GM12864 (cell line): ENCODE measurements around the gene PSEN2.
"Not testable (repeated sequence)": the region's sequence is repeated elsewhere in the genome, so short reads cannot be mapped to it uniquely, and the experiment has no call there.

Experiments
- DNase-seq: peaks from one replicate; pipeline ENCODE4 v3.0.0-alpha.2; 2011; ENCODE audit warnings: low read depth
- H3K4me3 ChIP-seq: 2 replicates; pipeline ENCODE4 v1.5.1; 2011; ENCODE audit warnings: mild to moderate bottlenecking, low read depth, low read length, control low read depth
- TF ChIP-seq, protein P1 (sequence below): IDR thresholded peaks from 2 replicates; pipeline ENCODE4 v1.5.1; 2011; ENCODE audit warnings: low read depth, mild to moderate bottlenecking, moderate library complexity, low read length, control low read depth, inconsistent platforms; ENCODE audit errors: missing control alignments

PSEN2 gene

DNA sequence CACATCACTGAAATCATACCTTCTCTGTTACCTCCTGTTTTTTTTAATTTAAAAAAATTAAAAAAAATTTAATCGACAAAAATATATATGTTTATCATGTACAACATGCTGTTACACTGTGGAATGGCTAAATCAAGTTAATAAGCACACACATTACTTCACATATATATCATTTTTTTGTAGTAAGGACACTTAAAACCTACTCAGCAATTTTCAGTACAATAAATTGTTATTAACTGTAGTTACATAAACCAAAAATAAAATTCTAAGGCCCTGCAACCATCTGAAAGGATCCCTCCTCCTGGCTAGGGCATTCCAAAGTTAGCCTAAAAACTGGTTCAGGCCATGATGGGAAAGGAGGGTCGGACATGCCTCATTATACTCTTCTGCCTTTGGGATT, 46.1 kb downstream of the PSEN2 start:
- TF ChIP-seq, protein P1, sequence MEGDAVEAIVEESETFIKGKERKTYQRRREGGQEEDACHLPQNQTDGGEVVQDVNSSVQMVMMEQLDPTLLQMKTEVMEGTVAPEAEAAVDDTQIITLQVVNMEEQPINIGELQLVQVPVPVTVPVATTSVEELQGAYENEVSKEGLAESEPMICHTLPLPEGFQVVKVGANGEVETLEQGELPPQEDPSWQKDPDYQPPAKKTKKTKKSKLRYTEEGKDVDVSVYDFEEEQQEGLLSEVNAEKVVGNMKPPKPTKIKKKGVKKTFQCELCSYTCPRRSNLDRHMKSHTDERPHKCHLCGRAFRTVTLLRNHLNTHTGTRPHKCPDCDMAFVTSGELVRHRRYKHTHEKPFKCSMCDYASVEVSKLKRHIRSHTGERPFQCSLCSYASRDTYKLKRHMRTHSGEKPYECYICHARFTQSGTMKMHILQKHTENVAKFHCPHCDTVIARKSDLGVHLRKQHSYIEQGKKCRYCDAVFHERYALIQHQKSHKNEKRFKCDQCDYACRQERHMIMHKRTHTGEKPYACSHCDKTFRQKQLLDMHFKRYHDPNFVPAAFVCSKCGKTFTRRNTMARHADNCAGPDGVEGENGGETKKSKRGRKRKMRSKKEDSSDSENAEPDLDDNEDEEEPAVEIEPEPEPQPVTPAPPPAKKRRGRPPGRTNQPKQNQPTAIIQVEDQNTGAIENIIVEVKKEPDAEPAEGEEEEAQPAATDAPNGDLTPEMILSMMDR = no peak
- H3K4me3 ChIP-seq = no peak overlapping the region
- DNase-seq = no peak

DNA sequence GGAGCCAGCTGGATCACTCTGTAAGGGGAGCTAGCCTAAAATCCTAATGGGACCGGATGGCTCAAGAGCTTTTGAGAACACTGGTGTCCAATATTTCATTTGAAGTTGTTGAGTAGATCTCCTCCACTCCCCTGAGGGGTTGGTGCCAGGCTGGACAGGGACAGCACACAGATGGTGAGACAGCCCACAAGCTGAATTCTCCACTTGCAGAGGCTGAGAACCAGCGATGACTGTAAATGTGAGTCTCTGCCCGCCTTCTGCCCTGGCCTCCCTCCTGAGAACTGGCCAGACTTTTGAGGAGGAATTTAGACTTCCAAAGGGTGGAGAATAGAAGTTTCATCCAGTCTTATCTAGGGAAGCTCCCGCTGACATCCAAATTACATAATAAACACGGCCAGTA, 49.2 kb downstream of the PSEN2 start:
- TF ChIP-seq, protein P1 = no peak
- no peak for DNase-seq
- H3K4me3 ChIP-seq = no peak overlapping the region

DNA sequence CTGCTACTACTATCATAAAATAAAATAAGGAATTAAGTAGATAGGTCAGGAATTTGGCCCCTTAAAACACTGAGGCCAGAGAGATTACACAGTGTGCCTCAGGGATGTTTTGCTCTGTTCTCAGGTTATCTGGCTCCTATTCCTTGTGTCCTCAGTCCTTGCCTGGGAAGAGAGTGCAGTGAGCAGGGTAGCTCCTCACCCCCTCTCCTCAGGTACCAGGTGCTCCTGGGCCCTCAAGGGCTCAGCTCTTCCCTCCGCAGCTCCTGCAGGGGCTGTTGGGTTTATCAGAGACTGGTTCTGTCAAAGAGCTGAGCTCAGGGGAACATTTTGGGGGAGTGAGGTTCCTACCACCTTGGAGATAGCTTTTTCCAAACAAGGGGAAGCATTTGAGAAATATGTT, 49.6 kb downstream of the PSEN2 start:
- H3K4me3 ChIP-seq = no peak overlapping the region
- no peak for DNase-seq
- TF ChIP-seq, protein P1 = no peak

DNA sequence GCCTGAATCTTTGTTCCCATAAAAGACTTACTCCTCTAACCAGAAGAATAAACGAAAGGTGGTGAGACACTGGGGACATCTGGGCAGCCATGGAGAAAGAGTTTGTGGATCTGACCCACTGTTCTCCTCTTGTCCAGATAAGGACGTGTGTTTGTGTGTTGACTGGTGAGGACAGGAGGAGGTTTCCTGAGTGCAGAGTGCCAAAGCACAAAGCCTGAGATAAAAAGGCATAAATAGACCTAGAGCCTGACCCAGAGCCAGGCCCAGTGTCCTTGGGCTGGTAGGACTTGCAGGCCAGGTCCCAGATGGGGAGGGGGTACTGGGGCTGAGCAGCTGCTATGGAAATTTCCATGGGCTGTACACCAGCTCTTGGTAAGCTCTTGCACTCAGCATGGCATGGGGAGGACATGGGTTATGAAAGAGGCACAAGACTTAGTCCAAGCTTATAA, 50.1 kb downstream of the PSEN2 start:
- TF ChIP-seq, protein P1 = no peak
- no peak overlapping the region for H3K4me3 ChIP-seq
- DNase-seq = no peak

DNA sequence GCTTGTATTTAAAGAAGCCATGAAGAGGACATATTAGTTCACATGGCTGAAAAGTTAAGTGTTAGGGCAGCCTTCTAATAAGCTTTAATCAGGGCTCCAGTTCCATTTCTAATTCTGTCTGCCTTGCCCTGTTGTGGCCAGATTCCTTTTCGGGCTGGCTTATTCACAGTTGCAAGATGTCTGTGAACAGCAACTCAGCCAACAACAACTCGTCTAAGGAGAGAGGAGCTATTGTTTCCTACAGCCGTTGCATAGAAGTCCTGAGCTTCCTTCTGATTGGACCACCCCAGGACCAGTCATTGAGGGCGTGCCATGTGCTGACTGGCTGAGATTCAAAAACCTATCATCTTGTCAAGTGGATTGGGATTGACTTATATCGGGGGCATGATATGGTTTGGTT, 51.1 kb downstream of the PSEN2 start:
- TF ChIP-seq, protein P1 = no peak
- no peak for DNase-seq
- no peak overlapping the region for H3K4me3 ChIP-seq

DNA sequence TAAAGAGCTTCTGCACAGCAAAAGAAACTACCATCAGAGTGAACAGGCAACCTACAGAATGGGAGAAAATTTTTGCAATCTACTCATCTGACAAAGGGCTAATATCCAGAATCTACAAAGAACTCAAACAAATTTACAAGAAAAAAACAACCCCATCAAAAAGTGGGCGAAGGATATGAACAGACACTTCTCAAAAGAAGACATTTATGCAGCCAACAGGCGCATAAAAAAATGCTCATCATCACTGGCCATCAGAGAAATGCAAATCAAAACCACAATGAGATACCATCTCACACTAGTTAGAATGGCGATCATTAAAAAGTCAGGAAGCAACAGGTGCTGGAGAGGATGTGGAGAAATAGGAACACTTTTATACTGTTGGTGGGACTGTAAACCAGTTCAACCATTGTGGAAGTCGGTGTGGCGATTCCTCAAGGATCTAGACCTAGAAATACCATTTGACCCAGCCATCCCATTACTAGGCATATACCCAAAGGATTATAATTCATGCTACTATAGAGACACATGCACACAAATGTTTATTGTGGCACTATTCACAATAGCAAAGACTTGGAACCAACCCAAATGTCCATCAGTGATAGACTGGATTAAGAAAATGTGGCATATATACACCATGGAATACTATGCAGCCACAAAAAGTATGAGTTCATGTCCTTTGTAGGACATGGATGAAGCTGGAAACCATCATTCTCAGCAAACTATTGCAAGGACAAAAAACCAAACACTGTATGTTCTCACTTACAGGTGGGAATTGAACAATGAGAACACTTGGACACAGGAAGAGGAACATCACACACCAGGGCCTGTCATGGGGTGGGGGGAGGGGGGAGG, 59.1 kb downstream of the PSEN2 start:
- not testable (repeated sequence) for H3K4me3 ChIP-seq

DNA sequence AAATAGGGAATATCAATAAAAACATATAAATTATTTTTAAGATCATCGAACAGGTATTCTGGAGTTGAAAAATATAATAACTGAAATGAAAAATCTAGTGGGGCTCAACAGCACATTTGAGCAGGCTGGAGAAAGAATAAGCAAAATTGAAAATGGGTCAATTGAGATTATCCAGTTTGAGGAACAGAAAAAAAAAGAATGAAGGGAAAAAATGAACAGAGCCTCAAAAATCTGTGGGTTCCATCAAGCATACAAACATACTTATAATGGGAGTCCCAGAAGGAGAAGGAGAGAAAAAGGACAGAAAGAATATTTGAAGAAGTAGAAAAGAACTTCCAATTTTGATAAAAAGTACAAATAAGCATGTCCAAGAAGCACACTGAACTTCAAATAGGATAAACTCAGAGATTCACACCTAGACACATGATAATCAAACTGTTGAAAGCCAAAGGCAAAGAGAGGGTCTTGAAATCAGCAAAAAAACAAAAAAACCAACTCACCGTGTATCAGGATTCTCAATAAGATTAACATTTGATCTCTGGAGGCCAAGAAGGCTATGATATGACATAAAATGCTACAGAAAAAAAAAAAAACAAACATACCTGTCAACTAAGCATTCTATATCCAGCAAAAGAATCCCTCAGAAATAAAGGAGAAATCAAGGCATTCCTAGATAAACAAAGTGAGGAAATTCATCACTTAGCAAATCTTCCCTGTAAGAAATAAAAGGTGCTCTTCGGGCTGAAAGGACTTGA, 64.2 kb downstream of the PSEN2 start:
- TF ChIP-seq, protein P1 = no peak
- no peak for DNase-seq
- no peak overlapping the region for H3K4me3 ChIP-seq

More for the DNA sequence above, 59.1 kb downstream of the PSEN2 start:
- DNase-seq = not testable (repeated sequence)
